CD4-positive, alpha-beta memory T cell (primary cell): ENCODE results near the gene TET3. TPM values are rescaled to one million over a fixed set of nuclear protein-coding genes. Genes with fewer than 3 reads are reported as not detected.

Experiments
- polyA plus RNA-seq, 2 donors: library from polyadenylated mRNA; unstranded; fragments of 300-500 nt; fragmentation: Illumina TruSeq; gene quantifications; one replicate each; pipeline ENCODE4 v1.2.3, GENCODE V29; 2021
- total RNA-seq, 2 experiments: library from RNA; stranded (reverse); gene quantifications; one replicate each; pipeline ENCODE4 v1.2.3, GENCODE V29; 2021

Gene TET3
- total and polyA plus RNA-seq, 4 experiments from 2014 or later, result 0.03 to 19.4 (median 9.4) TPM

Other genes starting within 250 kb of the TET3 start
- gene TPRKB, start 247.6 kb upstream of the TET3 start, total RNA-seq, result 10 to 100 TPM; 31.7 to 33.0 TPM
- gene TPRKB, start 247.6 kb upstream of the TET3 start, polyA plus RNA-seq, result 10 to 100 TPM; 64.4 to 74.4 TPM
- gene DUSP11, start 204.8 kb upstream of the TET3 start, total RNA-seq, result 10 to 100 TPM; 45.5 to 45.7 TPM
- 10 to 100 TPM; 61.6 to 80.5 TPM for gene DUSP11, start 204.8 kb upstream of the TET3 start, polyA plus RNA-seq
- not detected for gene C2orf78, start 200.7 kb upstream of the TET3 start, total RNA-seq
- not detected for gene C2orf78, start 200.7 kb upstream of the TET3 start, polyA plus RNA-seq
- gene STAMBP, start 155.9 kb upstream of the TET3 start, total RNA-seq, result 10 to 100 TPM; 34.8 to 37.3 TPM
- 10 to 100 TPM; 46.0 to 49.5 TPM for gene STAMBP, start 155.9 kb upstream of the TET3 start, polyA plus RNA-seq
- gene ACTG2, start 91.9 kb upstream of the TET3 start, total RNA-seq, result not detected
- not detected for gene ACTG2, start 91.9 kb upstream of the TET3 start, polyA plus RNA-seq
- gene DGUOK, start 58.0 kb upstream of the TET3 start, total RNA-seq, result 10 to 100 TPM; 52.2 to 55.5 TPM
- 100 to 1,000 TPM; 185 to 199 TPM for gene DGUOK, start 58.0 kb upstream of the TET3 start, polyA plus RNA-seq
- gene BOLA3, start 163.0 kb downstream of the TET3 start, total RNA-seq, result 10 to 100 TPM; 16.4 to 19.0 TPM
- 100 to 1,000 TPM in 1 of 2 donors, 10 to 100 TPM in 1; 82.0 to 101 TPM for gene BOLA3, start 163.0 kb downstream of the TET3 start, polyA plus RNA-seq
- 100 to 1,000 TPM; 135 TPM for gene MOB1A, start 194.0 kb downstream of the TET3 start, total RNA-seq
- gene MOB1A, start 194.0 kb downstream of the TET3 start, polyA plus RNA-seq, result 100 to 1,000 TPM; 142 to 203 TPM
- gene MTHFD2, start 213.7 kb downstream of the TET3 start, total RNA-seq, result 10 to 100 TPM; 23.8 to 25.0 TPM
- gene MTHFD2, start 213.7 kb downstream of the TET3 start, polyA plus RNA-seq, result 10 to 100 TPM; 13.7 to 16.3 TPM